Activated CD4-positive, alpha-beta T cell treated with anti-CD3 and anti-CD28 coated beads for 48 hours (primary cell): ENCODE data around the gene TOMM70.
"Not testable (repeated sequence)": the region's sequence is repeated elsewhere in the genome, so short reads cannot be mapped to it uniquely, and the experiment has no call there.

Experiments used
- DNase-seq: peaks from one replicate; pipeline ENCODE4 v3.0.0-alpha.2; 2020

TOMM70 gene

GRCh38 chr3:100361897-100362296 lies 39.0 kb downstream of the TOMM70 start:
- DNase-seq: no peak

DNA sequence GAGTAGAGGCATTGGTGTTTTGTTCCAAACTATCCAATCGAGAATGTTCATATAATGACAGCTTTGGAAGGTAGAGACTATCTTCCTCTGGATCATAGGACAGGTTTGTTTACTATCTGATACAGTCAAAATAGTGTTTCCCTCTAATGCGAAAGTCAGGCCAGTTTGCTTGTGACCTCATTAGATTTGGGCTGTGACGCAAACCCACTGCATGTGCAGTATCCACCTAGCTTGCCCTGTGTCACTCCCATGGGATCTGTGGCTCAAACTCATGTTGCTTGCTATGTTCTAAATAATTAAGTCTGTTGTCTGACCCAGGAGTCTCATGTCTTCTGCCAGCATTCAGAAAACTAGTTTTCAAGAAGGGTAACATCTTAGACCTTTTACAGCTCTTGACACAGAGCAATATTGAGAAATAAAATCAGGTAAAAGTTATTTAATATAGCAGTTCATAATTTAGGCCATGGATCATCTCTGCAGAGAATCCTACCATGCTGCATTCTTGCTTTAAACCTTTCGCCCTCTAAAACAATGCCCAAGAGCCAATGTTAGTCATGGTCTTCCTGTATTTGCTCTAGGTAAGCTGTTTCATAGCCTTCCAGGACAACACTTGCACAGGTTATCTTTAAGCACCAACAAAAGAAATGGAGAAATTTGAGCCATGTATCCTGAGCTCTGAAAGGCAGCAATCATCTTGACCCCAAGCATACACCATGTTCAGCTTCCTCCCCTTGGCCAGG lies 40.0 kb downstream of the TOMM70 start:
- DNase-seq: no peak

DNA sequence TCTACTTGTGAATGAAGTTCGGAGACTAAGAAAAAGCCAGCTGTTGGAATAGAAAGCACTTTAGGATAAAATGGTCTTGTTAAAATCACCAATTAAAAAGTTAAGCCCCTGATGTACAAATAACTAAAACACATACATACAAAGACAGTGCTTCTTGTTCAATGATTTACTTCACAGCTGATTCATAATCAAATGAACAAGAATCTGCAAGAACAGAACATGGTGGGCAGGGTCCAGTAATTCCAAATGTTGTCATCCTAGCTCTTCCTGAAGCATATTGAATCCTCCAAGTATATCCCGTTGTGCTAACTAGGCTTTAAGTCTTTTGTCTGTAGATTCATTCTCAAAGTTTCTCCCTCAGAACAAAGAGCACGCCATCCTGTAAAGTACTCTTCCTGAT lies 41.9 kb downstream of the TOMM70 start:
- no peak for DNase-seq

GRCh38 chr3:100358413-100358812 lies 42.5 kb downstream of the TOMM70 start:
- DNase-seq: no peak

DNA sequence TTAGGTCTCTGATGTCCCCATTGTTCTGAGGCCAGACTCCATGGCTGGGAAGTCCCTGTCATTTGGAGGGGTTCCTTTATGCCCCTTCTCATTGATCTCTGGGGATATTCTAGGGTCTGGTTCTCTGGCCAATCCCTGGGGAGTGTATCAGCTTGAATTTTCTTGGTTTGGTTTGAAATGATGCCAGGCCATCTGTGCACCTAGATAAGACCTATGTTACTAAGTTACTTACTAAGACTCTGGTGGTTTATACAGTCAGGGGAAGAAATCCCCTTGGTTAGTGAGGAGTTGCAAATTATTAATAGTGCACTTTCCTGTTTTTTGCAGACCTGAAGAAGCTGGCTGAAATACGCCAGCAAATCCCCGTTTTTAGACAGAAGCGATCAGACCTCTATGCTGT lies 46.0 kb downstream of the TOMM70 start:
- DNase-seq: no peak

- no peak for DNase-seq
Observed at GRCh38 chr3:100352296-100353231, 48.3 kb downstream of the TOMM70 start.

- not testable (repeated sequence) for DNase-seq
Observed at GRCh38 chr3:100351770-100352169, 49.1 kb downstream of the TOMM70 start.

DNA sequence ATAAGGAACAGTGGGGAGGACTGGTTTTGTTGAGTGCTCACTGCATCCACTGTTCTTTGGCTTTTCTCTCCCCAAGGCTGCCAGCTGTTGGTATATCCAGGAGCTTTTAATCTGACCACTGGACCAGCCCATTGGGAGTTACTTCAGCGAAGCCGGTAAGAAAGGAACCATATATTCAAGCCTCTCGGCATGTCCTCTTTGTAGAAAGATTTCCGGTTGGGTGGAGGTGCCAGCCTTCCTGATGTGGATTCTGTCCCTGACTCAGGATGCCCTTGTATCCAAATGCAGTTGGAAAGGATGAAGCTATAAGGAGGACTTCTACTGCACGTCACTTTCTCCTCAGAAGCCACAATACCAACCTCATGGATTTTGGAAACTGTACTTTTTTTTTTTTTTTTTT lies 52.2 kb downstream of the TOMM70 start:
- DNase-seq: no peak

DNA sequence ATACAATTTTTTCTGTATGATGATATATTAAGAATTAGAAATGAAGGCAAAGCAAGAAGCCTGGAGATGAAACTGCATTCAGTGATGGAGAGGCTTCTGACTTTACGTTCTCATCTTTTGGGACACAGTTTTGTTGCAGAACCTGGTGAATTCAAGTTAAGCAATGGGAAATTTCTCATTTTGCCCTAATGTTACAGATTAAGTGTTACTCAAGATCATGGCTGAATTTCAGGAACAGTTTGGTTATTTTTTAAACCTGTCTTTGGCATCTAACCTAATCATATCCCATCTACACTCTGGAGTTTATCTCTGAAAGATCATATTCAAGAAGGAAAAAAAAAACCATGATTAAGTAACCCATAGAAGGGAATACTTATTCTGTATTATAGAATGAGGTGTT lies 60.4 kb downstream of the TOMM70 start:
- no peak for DNase-seq

- DNase-seq: no peak
Observed at GRCh38 chr3:100339786-100340185, 61.1 kb downstream of the TOMM70 start.

- no peak for DNase-seq
Observed at GRCh38 chr3:100338911-100339310, 62.0 kb downstream of the TOMM70 start.

DNA sequence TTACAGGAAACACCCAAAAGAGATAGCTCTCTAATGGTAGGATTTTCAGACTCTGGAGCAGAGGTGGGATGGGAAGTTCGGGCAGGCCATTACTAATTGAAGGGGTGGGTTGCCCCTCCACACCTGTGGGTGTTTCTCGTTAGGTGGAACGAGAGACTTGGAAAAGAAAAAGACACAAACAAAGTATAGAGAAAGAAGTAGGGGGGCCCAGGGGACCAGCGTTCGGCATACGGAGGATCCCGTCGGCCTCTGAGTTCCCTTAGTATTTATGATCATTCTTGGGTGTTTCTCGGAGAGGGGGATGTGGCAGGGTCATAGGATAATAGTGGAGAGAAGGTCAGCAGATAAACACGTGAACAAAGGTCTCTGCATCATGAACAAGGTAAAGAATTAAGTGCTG lies 64.7 kb downstream of the TOMM70 start:
- DNase-seq: not testable (repeated sequence)

DNA sequence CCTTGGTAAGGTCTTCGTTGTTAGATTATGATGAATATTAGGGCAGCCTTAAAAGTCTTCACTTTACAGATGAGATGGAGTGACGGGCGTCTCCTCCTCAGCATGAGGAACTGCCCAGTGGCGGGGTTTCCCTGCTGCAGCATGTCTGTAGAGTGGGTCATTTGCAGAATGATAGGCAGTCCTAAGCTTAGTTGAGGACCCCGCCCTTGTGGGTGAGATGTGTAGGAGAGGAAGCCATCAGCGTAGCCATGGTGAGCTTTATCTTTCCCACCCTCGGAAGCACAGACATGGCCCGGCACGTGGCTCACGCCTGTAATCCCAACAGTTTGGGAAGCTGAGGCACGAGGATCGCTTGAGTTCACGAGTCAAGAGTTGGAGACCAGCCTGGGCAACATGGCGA lies 65.5 kb downstream of the TOMM70 start:
- DNase-seq: peak; percentile 42

GRCh38 chr3:100334488-100335351 lies 66.2 kb downstream of the TOMM70 start, which contains the start of gene NIT2:
NIT2 (plus strand) TSS chr3:100334757; CDS start chr3:100334792, 35 bp downstream.
- DNase-seq: peak; percentile 88

DNA sequence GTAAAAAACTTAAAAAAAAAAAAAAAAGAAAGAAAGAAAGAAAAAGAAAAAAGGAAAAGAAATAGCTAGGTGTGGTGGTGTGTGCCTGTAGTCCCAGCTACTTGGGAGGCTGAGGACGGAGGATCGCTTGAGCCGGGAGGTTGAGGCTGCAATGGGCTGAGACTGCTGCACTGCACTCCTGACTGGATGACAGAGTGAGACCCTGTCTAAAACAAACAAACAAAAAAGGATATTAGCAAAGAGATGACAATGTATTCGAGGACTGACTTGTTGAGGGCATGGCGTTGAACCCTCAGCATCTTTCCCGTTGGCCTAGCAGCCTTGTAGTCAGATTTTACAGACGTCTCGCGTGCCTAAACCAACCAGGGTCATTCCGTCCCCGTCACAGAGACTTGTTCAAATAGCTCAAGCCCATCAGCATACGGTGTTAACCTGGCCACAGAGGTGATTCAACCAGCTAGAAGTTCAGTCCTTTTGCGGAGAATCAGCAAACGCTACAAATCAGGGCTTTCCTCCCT lies 66.9 kb downstream of the TOMM70 start:
- DNase-seq: no peak

- no peak for DNase-seq
Observed at GRCh38 chr3:100333051-100333450, 67.8 kb downstream of the TOMM70 start.

DNA sequence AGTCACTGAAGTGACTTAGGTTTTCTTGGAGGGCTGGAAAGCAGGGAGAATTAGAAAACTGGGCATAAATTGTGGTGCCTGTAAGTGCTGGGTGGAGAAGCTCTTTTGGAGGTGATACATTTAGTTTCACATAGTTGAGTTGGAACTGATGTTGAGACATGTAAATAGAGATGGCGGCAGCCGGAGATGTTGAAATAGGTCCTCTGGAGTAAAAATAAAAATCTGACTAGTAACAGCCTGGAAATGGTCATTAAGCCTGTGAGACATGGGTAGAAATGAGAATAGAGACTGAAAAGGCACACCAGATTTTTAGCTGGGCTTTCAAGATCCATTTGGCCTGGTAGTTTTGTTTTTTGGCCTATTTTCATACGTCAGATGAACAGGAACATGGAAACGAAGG lies 69.2 kb downstream of the TOMM70 start:
- no peak for DNase-seq

- no peak for DNase-seq
Observed at GRCh38 chr3:100330651-100331050, 70.2 kb downstream of the TOMM70 start.

DNA sequence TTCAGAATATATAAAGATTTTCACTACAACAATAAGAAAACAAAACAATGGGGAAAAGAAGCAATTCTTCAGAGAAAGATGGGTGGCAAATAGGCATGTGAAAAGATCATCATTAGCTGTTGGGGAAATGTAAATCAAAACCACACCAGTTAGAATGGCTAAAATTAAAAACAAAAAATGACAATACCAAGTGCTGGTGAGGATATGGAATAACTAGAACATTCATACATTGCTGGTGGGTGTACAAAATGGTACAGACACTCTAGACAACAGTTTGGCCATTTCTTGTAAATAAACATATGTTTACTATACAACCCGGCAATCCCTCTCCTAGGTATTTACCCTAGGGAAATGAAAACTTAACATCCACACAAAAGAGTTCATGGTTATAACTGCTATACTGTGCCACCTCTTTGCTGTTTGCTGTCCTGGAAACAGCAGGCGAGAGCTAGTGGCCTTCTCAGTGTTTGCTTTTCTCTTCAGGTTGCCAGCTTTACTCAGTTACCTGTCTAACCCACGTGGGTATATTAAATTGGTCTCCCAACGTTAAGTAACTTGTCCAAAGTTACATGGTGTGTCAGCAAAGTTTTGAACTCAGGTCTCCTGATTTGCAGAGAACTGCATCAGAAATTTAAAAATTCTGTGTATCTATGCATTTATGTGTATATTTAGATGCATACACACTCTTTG lies 70.9 kb downstream of the TOMM70 start:
- DNase-seq: no peak

GRCh38 chr3:100327377-100327776 lies 73.5 kb downstream of the TOMM70 start:
- not testable (repeated sequence) for DNase-seq

DNA sequence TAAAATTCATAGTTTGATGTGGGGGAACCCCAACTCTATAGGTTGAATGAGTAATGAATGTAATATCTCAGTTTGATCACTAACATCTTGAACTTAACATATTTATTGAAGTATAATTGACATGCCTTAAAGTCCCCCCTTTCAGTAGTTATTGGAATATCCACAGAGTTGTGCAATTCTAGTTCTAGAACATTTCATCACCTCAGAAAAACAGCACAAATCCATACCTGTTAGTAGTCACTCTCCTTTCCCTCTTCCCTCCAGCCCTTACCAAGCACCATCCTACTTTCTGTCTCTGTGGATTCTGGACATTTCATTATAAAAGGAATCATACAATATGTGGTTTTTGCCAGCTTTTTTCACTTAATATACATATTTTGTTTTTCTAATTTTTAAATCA lies 75.1 kb downstream of the TOMM70 start:
- no peak for DNase-seq

DNA sequence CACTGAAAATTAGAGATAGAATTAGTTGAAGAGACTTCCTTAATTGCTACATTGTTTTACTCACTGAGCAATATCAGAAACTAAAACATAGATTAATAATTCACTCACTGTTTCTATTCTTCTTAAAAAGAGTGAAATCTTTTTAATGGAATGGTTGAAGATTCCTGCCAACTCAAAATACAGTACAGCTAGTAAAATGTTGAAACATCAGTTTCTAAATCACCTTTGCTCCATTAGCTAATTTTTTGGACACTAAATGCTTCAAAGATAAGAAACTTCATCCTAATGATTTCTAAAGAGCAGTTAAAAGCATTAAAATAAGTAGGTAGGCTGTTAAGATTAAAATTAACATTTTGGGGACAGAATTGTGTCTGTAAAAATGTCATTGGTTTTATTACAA lies 76.8 kb downstream of the TOMM70 start:
- no peak for DNase-seq
